HEK293 (cell line): ENCODE data around the gene UBA52.

ENCODE experiments used
- CTCF ChIA-PET: fragments of 350-600 bp; formaldehyde crosslinking; extraction: SDS; loops from one replicate; lab custom pipeline; 2021; ENCODE audit warnings: antibody characterized with exemption; lab: Yijun Ruan, JAX
- POLR2A ChIA-PET: fragments of 300-600 bp; formaldehyde crosslinking; extraction: SDS; loops from one replicate; lab custom pipeline; 2020; ENCODE audit warnings: antibody characterized with exemption, inconsistent platforms; lab: Yijun Ruan, JAX
- H3K27ac ChIP-seq: fragments of 200-500 bp; sonication (Bioruptor generic); 2 replicates; pipeline ENCODE4 v1.5.1; 2014; ENCODE audit warnings: low read depth, low read length, control low read depth, inconsistent platforms; ENCODE audit errors: extremely low read depth
- H3K36me3 ChIP-seq, 2 experiments: fragments of 200-500 bp in 1 of 2; sonication (Bioruptor generic) in 1 of 2; 1 replicate in 1 of 2; 2 replicates in 1 of 2; pipeline ENCODE4 v1.5.1; 2014 to 2017; ENCODE audit warnings: inconsistent platforms in 2 of 2, low read length in 2 of 2; ENCODE audit not compliant: control insufficient read depth in 2 of 2, insufficient read depth in 1 of 2
- H3K4me1 ChIP-seq: fragments of 200-500 bp; sonication (Bioruptor generic); 2 replicates; pipeline ENCODE4 v1.5.1; 2014; ENCODE audit warnings: mild to moderate bottlenecking, low read length, inconsistent platforms; ENCODE audit not compliant: control insufficient read depth, insufficient read depth
- H3K4me3 ChIP-seq: 2 replicates; pipeline ENCODE4 v1.5.1; 2011; ENCODE audit warnings: low read depth, mild to moderate bottlenecking, control low read depth, low read length, moderate library complexity
- H3K9me3 ChIP-seq: fragments of 200-500 bp; sonication (Bioruptor generic); 2 replicates; pipeline ENCODE4 v1.5.1; 2014; ENCODE audit warnings: low read depth, low read length, inconsistent platforms; ENCODE audit not compliant: control insufficient read depth, insufficient read depth
- RBAK ChIP-seq: fragments of 450-650 bp; formaldehyde crosslinking; IDR thresholded peaks from 2 replicates; pipeline ENCODE4 v1.5.1; 2016; ENCODE audit warnings: missing biosample characterization, missing genetic modification characterization
- SP2 ChIP-seq: fragments of 450-650 bp; formaldehyde crosslinking; IDR thresholded peaks from 2 replicates; pipeline ENCODE4 v1.5.1; 2016; ENCODE audit warnings: missing biosample characterization, missing genetic modification characterization
- ZBTB1 ChIP-seq: fragments of 450-650 bp; formaldehyde crosslinking; IDR thresholded peaks from 2 replicates; pipeline ENCODE4 v1.5.1; 2016; ENCODE audit warnings: missing biosample characterization, missing genetic modification characterization
- ZNF16 ChIP-seq: fragments of 450-650 bp; formaldehyde crosslinking; IDR thresholded peaks from 2 replicates; pipeline ENCODE4 v1.5.1; 2016; ENCODE audit warnings: low read depth, missing biosample characterization, missing genetic modification characterization
- ZNF2 ChIP-seq: fragments of 450-650 bp; formaldehyde crosslinking; IDR thresholded peaks from 2 replicates; pipeline ENCODE4 v1.5.1; 2016; ENCODE audit warnings: missing biosample characterization, missing genetic modification characterization
- ZNF335 ChIP-seq: fragments of 450-650 bp; formaldehyde crosslinking; conservative IDR thresholded peaks from 2 replicates; pipeline ENCODE4 v1.5.1; 2016; ENCODE audit warnings: missing biosample characterization, missing genetic modification characterization
- ZNF501 ChIP-seq: fragments of 450-650 bp; formaldehyde crosslinking; IDR thresholded peaks from 2 replicates; pipeline ENCODE4 v1.5.1; 2016; ENCODE audit warnings: missing biosample characterization, missing genetic modification characterization
- ZNF530 ChIP-seq: fragments of 450-650 bp; formaldehyde crosslinking; IDR thresholded peaks from 2 replicates; pipeline ENCODE4 v1.5.1; 2016; ENCODE audit warnings: low read depth, missing biosample characterization, missing genetic modification characterization
- ZNF610 ChIP-seq: fragments of 450-650 bp; formaldehyde crosslinking; IDR thresholded peaks from 2 replicates; pipeline ENCODE4 v1.5.1; 2016; ENCODE audit warnings: missing biosample characterization, missing genetic modification characterization, borderline replicate concordance
- ZNF654 ChIP-seq: fragments of 450-650 bp; formaldehyde crosslinking; IDR thresholded peaks from 2 replicates; pipeline ENCODE4 v1.5.1; 2016; ENCODE audit warnings: low read depth, missing biosample characterization, missing genetic modification characterization
- ZNF664 ChIP-seq: fragments of 450-650 bp; formaldehyde crosslinking; IDR thresholded peaks from 2 replicates; pipeline ENCODE4 v1.5.1; 2016; ENCODE audit warnings: missing biosample characterization, missing genetic modification characterization
- TF ChIP-seq, protein P1 (sequence below): fragments of 450-650 bp; formaldehyde crosslinking; IDR thresholded peaks from 2 replicates; pipeline ENCODE4 v1.5.1; 2016; ENCODE audit warnings: missing biosample characterization, missing genetic modification characterization
- TF ChIP-seq, protein P2 (sequence below): fragments of 450-650 bp; formaldehyde crosslinking; IDR thresholded peaks from 2 replicates; pipeline ENCODE4 v1.5.1; 2017; ENCODE audit warnings: missing biosample characterization, missing genetic modification characterization
- TF ChIP-seq, protein P3 (sequence below): fragments of 450-650 bp; formaldehyde crosslinking; IDR thresholded peaks from 2 replicates; pipeline ENCODE4 v1.5.1; 2016; ENCODE audit warnings: missing biosample characterization, missing genetic modification characterization, borderline replicate concordance
- TF ChIP-seq, protein P4 (sequence below): fragments of 450-650 bp; formaldehyde crosslinking; IDR thresholded peaks from 2 replicates; pipeline ENCODE4 v1.5.1; 2017; ENCODE audit warnings: missing biosample characterization, missing genetic modification characterization
- TF ChIP-seq, protein P5 (sequence below): fragments of 450-650 bp; formaldehyde crosslinking; IDR thresholded peaks from 2 replicates; pipeline ENCODE4 v1.5.1; 2016; ENCODE audit warnings: missing biosample characterization, missing genetic modification characterization
- TF ChIP-seq, protein P6 (sequence below): fragments of 450-650 bp; formaldehyde crosslinking; conservative IDR thresholded peaks from 2 replicates; pipeline ENCODE4 v1.5.1; 2016; ENCODE audit warnings: low read depth, missing biosample characterization, missing genetic modification characterization
- TF ChIP-seq, protein P7 (sequence below): fragments of 450-650 bp; formaldehyde crosslinking; IDR thresholded peaks from 2 replicates; pipeline ENCODE4; 2016; ENCODE audit warnings: missing biosample characterization, missing genetic modification characterization

Gene UBA52

DNA sequence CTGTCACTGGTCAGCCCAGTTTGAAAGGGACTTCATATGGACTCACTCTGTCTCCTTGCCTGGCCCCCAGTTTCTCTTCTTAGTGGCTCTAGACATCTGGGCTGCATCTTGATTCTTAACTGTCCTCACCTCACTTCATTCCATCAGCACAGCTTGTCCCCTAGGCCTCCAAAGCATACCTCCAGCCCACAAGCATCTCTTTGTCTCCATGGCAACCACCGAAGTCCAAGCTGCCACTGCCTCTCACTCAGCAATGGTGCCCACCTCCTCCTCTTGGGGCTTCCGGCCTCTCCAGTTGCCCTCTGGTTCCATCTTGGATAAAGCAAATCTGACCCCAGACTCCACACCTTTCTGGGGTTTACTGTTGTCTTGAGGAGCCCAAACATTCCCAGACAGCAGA is 55.2 kb downstream of the UBA52 start:
- POLR2A ChIA-PET, result interaction anchor here (0.6 kb wide), 1 partner anchor 12 kb away, joined by 5 read pairs; no protein-coding TSS in a partner anchor
- no peaks in the 10 kb centered on the region for H3K9me3 ChIP-seq
- TF ChIP-seq, protein P1, sequence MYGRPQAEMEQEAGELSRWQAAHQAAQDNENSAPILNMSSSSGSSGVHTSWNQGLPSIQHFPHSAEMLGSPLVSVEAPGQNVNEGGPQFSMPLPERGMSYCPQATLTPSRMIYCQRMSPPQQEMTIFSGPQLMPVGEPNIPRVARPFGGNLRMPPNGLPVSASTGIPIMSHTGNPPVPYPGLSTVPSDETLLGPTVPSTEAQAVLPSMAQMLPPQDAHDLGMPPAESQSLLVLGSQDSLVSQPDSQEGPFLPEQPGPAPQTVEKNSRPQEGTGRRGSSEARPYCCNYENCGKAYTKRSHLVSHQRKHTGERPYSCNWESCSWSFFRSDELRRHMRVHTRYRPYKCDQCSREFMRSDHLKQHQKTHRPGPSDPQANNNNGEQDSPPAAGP (tag by site-specific recombination), result no peak
- TF ChIP-seq, protein P2, sequence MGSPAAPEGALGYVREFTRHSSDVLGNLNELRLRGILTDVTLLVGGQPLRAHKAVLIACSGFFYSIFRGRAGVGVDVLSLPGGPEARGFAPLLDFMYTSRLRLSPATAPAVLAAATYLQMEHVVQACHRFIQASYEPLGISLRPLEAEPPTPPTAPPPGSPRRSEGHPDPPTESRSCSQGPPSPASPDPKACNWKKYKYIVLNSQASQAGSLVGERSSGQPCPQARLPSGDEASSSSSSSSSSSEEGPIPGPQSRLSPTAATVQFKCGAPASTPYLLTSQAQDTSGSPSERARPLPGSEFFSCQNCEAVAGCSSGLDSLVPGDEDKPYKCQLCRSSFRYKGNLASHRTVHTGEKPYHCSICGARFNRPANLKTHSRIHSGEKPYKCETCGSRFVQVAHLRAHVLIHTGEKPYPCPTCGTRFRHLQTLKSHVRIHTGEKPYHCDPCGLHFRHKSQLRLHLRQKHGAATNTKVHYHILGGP (tag by site-specific recombination), result no peak
- TF ChIP-seq ZNF664 (tag by site-specific recombination), result no peak
- TF ChIP-seq RBAK (tag by site-specific recombination), result no peak
- TF ChIP-seq, protein P3, sequence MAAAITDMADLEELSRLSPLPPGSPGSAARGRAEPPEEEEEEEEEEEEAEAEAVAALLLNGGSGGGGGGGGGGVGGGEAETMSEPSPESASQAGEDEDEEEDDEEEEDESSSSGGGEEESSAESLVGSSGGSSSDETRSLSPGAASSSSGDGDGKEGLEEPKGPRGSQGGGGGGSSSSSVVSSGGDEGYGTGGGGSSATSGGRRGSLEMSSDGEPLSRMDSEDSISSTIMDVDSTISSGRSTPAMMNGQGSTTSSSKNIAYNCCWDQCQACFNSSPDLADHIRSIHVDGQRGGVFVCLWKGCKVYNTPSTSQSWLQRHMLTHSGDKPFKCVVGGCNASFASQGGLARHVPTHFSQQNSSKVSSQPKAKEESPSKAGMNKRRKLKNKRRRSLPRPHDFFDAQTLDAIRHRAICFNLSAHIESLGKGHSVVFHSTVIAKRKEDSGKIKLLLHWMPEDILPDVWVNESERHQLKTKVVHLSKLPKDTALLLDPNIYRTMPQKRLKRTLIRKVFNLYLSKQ, result no peak
- TF ChIP-seq ZNF610 (tag by site-specific recombination), result no peak
- no peak for TF ChIP-seq ZNF654 (tag by site-specific recombination)
- TF ChIP-seq, protein P4, sequence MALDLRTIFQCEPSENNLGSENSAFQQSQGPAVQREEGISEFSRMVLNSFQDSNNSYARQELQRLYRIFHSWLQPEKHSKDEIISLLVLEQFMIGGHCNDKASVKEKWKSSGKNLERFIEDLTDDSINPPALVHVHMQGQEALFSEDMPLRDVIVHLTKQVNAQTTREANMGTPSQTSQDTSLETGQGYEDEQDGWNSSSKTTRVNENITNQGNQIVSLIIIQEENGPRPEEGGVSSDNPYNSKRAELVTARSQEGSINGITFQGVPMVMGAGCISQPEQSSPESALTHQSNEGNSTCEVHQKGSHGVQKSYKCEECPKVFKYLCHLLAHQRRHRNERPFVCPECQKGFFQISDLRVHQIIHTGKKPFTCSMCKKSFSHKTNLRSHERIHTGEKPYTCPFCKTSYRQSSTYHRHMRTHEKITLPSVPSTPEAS (tag by site-specific recombination), result no peak
- TF ChIP-seq ZNF2 (tag by site-specific recombination), result no peak
- TF ChIP-seq, protein P5, sequence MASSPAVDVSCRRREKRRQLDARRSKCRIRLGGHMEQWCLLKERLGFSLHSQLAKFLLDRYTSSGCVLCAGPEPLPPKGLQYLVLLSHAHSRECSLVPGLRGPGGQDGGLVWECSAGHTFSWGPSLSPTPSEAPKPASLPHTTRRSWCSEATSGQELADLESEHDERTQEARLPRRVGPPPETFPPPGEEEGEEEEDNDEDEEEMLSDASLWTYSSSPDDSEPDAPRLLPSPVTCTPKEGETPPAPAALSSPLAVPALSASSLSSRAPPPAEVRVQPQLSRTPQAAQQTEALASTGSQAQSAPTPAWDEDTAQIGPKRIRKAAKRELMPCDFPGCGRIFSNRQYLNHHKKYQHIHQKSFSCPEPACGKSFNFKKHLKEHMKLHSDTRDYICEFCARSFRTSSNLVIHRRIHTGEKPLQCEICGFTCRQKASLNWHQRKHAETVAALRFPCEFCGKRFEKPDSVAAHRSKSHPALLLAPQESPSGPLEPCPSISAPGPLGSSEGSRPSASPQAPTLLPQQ (tag by site-specific recombination), result no peak
- TF ChIP-seq, protein P6, sequence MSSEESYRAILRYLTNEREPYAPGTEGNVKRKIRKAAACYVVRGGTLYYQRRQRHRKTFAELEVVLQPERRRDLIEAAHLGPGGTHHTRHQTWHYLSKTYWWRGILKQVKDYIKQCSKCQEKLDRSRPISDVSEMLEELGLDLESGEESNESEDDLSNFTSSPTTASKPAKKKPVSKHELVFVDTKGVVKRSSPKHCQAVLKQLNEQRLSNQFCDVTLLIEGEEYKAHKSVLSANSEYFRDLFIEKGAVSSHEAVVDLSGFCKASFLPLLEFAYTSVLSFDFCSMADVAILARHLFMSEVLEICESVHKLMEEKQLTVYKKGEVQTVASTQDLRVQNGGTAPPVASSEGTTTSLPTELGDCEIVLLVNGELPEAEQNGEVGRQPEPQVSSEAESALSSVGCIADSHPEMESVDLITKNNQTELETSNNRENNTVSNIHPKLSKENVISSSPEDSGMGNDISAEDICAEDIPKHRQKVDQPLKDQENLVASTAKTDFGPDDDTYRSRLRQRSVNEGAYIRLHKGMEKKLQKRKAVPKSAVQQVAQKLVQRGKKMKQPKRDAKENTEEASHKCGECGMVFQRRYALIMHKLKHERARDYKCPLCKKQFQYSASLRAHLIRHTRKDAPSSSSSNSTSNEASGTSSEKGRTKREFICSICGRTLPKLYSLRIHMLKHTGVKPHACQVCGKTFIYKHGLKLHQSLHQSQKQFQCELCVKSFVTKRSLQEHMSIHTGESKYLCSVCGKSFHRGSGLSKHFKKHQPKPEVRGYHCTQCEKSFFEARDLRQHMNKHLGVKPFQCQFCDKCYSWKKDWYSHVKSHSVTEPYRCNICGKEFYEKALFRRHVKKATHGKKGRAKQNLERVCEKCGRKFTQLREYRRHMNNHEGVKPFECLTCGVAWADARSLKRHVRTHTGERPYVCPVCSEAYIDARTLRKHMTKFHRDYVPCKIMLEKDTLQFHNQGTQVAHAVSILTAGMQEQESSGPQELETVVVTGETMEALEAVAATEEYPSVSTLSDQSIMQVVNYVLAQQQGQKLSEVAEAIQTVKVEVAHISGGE (tag by site-specific recombination), result no peak
- TF ChIP-seq ZNF530 (tag by site-specific recombination), result no peak
- TF ChIP-seq, protein P7, sequence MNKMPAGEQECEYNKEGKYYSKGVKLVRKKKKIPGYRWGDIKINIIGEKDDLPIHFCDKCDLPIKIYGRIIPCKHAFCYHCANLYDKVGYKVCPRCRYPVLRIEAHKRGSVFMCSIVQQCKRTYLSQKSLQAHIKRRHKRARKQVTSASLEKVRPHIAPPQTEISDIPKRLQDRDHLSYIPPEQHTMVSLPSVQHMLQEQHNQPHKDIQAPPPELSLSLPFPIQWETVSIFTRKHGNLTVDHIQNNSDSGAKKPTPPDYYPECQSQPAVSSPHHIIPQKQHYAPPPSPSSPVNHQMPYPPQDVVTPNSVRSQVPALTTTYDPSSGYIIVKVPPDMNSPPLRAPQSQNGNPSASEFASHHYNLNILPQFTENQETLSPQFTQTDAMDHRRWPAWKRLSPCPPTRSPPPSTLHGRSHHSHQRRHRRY, result no peak
- no peak for TF ChIP-seq ZNF16 (tag by site-specific recombination)
- TF ChIP-seq SP2 (tag by site-specific recombination), result no peak
- TF ChIP-seq ZNF335, result no peak
- no peak for TF ChIP-seq ZNF501 (tag by site-specific recombination)
- no peak for TF ChIP-seq ZBTB1 (tag by site-specific recombination)
- H3K36me3 ChIP-seq, result no peaks in the 10 kb centered on the region
- H3K27ac ChIP-seq, result no peak overlapping the region
- CTCF ChIA-PET, result no interaction called here
- H3K4me1 ChIP-seq, result no peaks in the 10 kb centered on the region
- no peak overlapping the region for H3K4me3 ChIP-seq
